Right lung (tissue), 5 donors: ENCODE data around the gene MTOR. TPM values are rescaled to one million over a fixed set of nuclear protein-coding genes. Genes with fewer than 3 reads are reported as not detected.
A peak's percentile ranks its signal among the peaks of the same experiment; 100 is the strongest.
"Not testable (repeated sequence)": the region's sequence is repeated elsewhere in the genome, so short reads cannot be mapped to it uniquely, and the experiment has no call there.

Source experiments
- DNase-seq, 2 donors: peaks; one replicate each; pipeline ENCODE4 v3.0.0-alpha.2; 2013
- polyA plus RNA-seq, 5 donors: library from polyadenylated mRNA; unstranded; fragments of 120-200 nt; gene quantifications; one replicate each; pipeline versions ENCODE4 v1.2.1 to v1.2.3, GENCODE V29; 2013; ENCODE audit warnings: inconsistent platforms in 1 of 5, low replicate concordance in 1 of 5; ENCODE audit not compliant: insufficient read length in 5 of 5, insufficient read depth in 1 of 5

MTOR gene
- polyA plus RNA-seq, 5 donors, result 33.4 to 41.7 (median 35.4) TPM

GRCh38 chr1:11064942-11065341, 197.4 kb downstream of the MTOR start:
- no peak for DNase-seq

- not testable (repeated sequence) for DNase-seq
These were observed 198.3 kb downstream of the MTOR start for GRCh38 chr1:11063937-11064537.

GRCh38 chr1:11062965-11063401, 199.4 kb downstream of the MTOR start:
- DNase-seq, result no peak

GRCh38 chr1:11061652-11062365, 200.5 kb downstream of the MTOR start:
- DNase-seq, result no peak

- peak; percentile 84 to 87 for DNase-seq
These were observed 202.2 kb downstream of the MTOR start, which contains the start of gene SRM for GRCh38 chr1:11059968-11060830. TSS of gene SRM (minus strand) at chr1:11060018. CDS start at chr1:11059943, 75 bp downstream.

GRCh38 chr1:11059155-11059967, 203.0 kb downstream of the MTOR start:
- DNase-seq, result no peak

- no peak for DNase-seq
These were observed 203.7 kb downstream of the MTOR start for GRCh38 chr1:11058595-11059154.

- no peak for DNase-seq
These were observed 204.3 kb downstream of the MTOR start for GRCh38 chr1:11058026-11058425.

GRCh38 chr1:11057477-11057876, 204.9 kb downstream of the MTOR start:
- no peak for DNase-seq

Other genes starting within 250 kb of the MTOR start
- gene TARDBP, start 249.9 kb downstream of the MTOR start, polyA plus RNA-seq, result 100 to 1,000 TPM; 254 to 350 (median 299) TPM
- gene MASP2, start 215.3 kb downstream of the MTOR start, polyA plus RNA-seq, result 10 to 100 TPM in 3 of 5 donors, 1 to 10 TPM in 2; 7.6 to 12.8 (median 10.5) TPM
- gene SRM, start 202.5 kb downstream of the MTOR start, polyA plus RNA-seq, result 10 to 100 TPM; 32.4 to 92.2 (median 35.5) TPM
- gene EXOSC10, start 162.7 kb downstream of the MTOR start, polyA plus RNA-seq, result 100 to 1,000 TPM in 4 of 5 donors, 10 to 100 TPM in 1; 98.9 to 121 (median 109) TPM
- under 1 TPM in 3 of 5 donors, not detected in 2; 0.10 to 0.39 (median 0.14) TPM for gene ANGPTL7, start 73.2 kb downstream of the MTOR start, polyA plus RNA-seq
- 10 to 100 TPM; 14.7 to 19.2 (median 15.9) TPM for gene UBIAD1, start 10.6 kb upstream of the MTOR start, polyA plus RNA-seq
- gene DISP3, start 216.6 kb upstream of the MTOR start, polyA plus RNA-seq, result under 1 TPM; 0.42 to 0.89 (median 0.50) TPM